ENCODE data around the gene APCDD1L.

Gene APCDD1L

DNA sequence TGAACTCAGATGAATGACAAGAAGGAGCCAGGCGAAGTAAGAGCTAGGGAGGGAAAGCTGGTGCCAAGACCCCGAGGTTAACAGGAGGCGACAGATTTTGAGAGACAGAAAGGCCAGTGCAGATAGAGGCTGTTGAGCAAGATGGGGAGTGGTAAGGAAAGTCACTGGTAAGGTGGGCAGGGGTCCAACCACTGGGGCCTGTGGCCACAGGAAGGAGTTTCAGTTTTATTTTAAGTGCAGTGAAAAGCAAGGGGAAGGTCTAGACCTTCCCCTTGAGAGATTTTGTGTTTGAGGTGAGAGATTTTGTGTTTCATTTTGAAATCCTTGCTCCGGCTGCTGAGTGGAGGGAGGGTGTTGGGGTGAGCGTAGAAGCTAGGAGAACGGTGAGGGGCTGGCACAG is 41.8 kb upstream of the APCDD1L start:
- TF ChIP-seq EP300 (IDR thresholded peaks at IDR 0.05; ENCODE audit: borderline replicate concordance) (no peak), FOXM1 (IDR thresholded peaks at IDR 0.05; ENCODE audit: borderline replicate concordance, low read depth) (no peak), NFIC (IDR thresholded peaks at IDR 0.05) (no peak)

DNA sequence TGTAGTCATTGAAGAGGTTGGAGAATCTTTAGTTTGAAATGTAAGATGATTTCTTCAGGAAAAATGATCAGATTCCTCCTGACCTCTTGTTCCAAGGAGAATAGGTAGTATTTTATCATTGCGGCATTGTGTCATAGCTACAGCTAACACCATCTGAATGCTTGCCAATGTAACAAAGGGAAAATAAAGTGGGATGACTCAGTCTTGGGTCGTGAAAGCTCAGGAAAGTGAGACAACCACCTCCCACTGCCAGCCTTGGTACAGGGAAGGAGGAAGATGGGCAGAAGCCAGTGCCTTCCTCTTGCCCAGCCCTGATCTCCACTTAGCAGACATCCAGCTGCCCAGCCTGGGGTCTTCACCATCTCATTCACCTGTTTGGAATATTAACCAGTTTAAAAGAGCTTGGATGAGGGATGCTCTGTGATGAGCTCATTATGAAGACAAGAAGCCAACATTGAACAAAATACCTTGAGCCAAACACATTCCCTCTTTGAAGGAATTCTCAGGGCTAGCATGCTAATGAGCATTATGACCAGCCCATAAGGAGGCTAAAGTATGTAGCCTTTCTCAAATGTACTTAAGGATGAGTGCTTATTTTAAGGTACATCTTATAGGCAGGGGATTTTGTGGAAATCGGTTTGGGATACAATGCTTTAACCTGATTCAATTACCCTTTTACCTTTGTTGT is 40.0 kb upstream of the APCDD1L start:
- no peak for TF ChIP-seq NFIC (IDR thresholded peaks at IDR 0.05)
- TF ChIP-seq ZBTB7A (IDR thresholded peaks at IDR 0.05; ENCODE audit: low read depth), result no peak
- TF ChIP-seq, protein P1, sequence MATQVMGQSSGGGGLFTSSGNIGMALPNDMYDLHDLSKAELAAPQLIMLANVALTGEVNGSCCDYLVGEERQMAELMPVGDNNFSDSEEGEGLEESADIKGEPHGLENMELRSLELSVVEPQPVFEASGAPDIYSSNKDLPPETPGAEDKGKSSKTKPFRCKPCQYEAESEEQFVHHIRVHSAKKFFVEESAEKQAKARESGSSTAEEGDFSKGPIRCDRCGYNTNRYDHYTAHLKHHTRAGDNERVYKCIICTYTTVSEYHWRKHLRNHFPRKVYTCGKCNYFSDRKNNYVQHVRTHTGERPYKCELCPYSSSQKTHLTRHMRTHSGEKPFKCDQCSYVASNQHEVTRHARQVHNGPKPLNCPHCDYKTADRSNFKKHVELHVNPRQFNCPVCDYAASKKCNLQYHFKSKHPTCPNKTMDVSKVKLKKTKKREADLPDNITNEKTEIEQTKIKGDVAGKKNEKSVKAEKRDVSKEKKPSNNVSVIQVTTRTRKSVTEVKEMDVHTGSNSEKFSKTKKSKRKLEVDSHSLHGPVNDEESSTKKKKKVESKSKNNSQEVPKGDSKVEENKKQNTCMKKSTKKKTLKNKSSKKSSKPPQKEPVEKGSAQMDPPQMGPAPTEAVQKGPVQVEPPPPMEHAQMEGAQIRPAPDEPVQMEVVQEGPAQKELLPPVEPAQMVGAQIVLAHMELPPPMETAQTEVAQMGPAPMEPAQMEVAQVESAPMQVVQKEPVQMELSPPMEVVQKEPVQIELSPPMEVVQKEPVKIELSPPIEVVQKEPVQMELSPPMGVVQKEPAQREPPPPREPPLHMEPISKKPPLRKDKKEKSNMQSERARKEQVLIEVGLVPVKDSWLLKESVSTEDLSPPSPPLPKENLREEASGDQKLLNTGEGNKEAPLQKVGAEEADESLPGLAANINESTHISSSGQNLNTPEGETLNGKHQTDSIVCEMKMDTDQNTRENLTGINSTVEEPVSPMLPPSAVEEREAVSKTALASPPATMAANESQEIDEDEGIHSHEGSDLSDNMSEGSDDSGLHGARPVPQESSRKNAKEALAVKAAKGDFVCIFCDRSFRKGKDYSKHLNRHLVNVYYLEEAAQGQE (IDR thresholded peaks at IDR 0.05; ENCODE audit: low read depth), result no peak
- no peak for TF ChIP-seq FOXM1 (IDR thresholded peaks at IDR 0.05; ENCODE audit: borderline replicate concordance, low read depth)
- TF ChIP-seq, protein P2, sequence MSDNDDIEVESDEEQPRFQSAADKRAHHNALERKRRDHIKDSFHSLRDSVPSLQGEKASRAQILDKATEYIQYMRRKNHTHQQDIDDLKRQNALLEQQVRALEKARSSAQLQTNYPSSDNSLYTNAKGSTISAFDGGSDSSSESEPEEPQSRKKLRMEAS (IDR thresholded peaks at IDR 0.05), result no peak
- no peak for TF ChIP-seq RAD21 (IDR thresholded peaks at IDR 0.05; ENCODE audit: low read depth)
- no peak for TF ChIP-seq TEAD4 (IDR thresholded peaks at IDR 0.05)
- TF ChIP-seq YY1 (IDR thresholded peaks at IDR 0.05; ENCODE audit: low read depth), result no peak
- TF ChIP-seq, protein P3, sequence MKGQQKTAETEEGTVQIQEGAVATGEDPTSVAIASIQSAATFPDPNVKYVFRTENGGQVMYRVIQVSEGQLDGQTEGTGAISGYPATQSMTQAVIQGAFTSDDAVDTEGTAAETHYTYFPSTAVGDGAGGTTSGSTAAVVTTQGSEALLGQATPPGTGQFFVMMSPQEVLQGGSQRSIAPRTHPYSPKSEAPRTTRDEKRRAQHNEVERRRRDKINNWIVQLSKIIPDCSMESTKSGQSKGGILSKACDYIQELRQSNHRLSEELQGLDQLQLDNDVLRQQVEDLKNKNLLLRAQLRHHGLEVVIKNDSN (IDR thresholded peaks at IDR 0.05), result no peak
- no peak for TF ChIP-seq EP300 (IDR thresholded peaks at IDR 0.05; ENCODE audit: borderline replicate concordance)

DNA sequence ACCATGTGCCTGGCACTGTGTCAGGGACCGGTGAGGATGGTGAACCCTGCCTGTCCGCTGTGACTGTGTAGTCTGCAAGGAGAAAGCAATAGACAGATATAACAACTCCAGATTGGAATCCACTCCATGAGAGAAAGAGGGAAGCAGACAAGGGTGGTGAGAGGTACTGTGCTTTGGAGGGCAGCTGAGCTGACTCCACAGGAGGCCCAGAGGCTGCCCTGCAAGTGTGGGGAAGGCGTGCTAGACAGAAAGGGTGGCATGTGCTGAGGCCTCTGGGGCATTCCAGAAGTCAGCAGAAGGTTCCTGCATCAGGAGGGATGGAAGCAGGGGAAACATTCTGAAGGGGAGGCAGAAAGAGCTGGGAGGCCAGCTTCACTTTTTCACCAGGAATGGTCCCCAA is 39.3 kb upstream of the APCDD1L start:
- TF ChIP-seq, protein P3 (IDR thresholded peaks at IDR 0.05), result no peak
- TF ChIP-seq CREB1 (IDR thresholded peaks at IDR 0.05; ENCODE audit: low read depth) (no peak), NFIC (IDR thresholded peaks at IDR 0.05) (no peak)

DNA sequence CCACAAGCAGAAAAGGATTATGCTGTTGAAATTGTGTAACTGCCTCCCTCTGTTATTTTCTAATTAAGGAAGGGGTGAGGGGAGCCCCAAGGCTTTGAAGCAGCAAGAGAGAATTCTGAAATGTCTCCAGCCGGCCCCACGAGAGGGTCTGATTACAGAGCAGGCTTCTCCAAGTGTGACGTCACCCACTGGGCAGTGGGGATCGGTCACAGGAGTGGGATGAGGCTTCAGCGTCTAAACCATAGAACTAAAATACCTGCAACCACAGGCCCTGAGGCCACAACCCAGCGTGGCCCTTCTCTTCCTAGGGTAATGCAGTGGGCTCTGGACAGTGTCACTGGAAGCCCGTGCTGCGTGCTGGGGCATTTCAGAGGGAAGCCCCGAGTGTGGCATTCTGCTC is 38.6 kb upstream of the APCDD1L start:
- TF ChIP-seq TCF12 (IDR thresholded peaks at IDR 0.05; ENCODE audit: low read depth), result no peak
- no peak for TF ChIP-seq YY1 (IDR thresholded peaks at IDR 0.05; ENCODE audit: low read depth)
- no peak for TF ChIP-seq EP300 (IDR thresholded peaks at IDR 0.05; ENCODE audit: borderline replicate concordance)

DNA sequence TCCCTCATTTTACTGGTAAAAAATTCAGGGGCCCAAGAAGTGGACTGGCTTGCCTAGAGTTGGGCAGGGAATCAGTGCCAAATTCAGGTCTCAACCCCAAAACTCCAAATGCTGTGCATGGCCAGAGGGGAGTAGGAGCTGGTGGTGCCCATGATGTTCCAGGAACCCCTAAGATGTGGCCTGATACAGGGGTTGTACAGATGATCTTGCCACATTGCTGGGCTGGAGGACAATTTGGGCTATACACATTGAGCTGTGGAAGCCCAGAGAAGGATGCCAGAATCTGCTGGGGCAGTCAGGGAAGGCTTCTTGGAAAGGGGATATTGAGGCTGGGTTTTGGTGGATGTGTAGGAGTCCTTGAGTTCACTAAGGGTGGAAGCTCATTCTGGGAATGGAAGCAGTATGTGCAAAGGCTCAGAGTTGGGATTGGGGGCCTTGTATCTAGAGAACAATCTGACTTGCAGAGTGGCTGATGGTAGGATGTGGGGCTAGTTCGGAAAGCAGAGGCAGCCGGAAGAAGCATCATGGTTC is 38.0 kb upstream of the APCDD1L start:
- no peak for TF ChIP-seq CREB1 (IDR thresholded peaks at IDR 0.05; ENCODE audit: low read depth)
- TF ChIP-seq, protein P3 (IDR thresholded peaks at IDR 0.05), result no peak
- TF ChIP-seq, protein P2 (IDR thresholded peaks at IDR 0.05), result no peak

DNA sequence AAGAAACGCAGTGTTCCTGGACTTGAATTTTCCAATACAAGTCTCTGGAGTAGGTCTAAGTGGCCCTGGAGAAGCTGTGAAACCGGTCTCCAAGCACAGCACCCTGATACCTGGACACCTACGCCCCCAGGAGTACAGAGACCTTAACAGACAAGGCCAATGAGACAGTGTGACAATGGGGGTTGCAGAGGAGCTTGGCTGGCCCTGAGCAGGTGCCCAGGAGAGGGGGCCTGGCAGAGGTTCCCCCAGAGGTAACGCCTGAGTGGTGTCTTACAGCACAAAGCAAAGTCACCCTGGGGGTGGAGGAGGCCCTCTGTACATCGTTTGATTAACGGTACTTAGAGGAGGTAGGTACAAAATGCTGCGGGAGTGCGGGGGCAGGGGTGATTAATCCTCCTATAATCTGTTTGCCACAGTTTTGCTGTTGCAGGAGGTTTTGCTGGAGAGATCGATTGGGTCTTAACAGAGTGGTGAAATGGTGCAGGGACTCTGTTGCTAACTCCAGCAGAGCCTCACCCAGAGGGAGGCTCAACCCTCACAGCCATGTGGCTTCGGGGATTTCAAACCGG is 37.3 kb upstream of the APCDD1L start:
- TF ChIP-seq YY1 (IDR thresholded peaks at IDR 0.05; ENCODE audit: low read depth) (no peak), EP300 (IDR thresholded peaks at IDR 0.05; ENCODE audit: borderline replicate concordance) (no peak), ZBTB7A (IDR thresholded peaks at IDR 0.05; ENCODE audit: low read depth) (no peak), EGR1 (IDR thresholded peaks at IDR 0.05) (no peak), CEBPB (IDR thresholded peaks at IDR 0.05) (no peak), NFIC (IDR thresholded peaks at IDR 0.05) (no peak), TEAD4 (IDR thresholded peaks at IDR 0.05) (no peak), RAD21 (IDR thresholded peaks at IDR 0.05; ENCODE audit: low read depth) (no peak), TAF1 (IDR thresholded peaks at IDR 0.05; ENCODE audit: low read depth) (no peak)
- TF ChIP-seq, protein P3 (IDR thresholded peaks at IDR 0.05), result no peak
- TF ChIP-seq, protein P1 (IDR thresholded peaks at IDR 0.05; ENCODE audit: low read depth), result no peak

All from Ishikawa (cell line).